KG1 (cell line): ENCODE data around the gene PPM1E.
"Not testable (repeated sequence)": the region's sequence is repeated elsewhere in the genome, so short reads cannot be mapped to it uniquely, and the experiment has no call there.

Source experiments
- DNase-seq: peaks from one replicate; lab custom pipeline; 2025; lab: John Stamatoyannopoulos, UW

Gene PPM1E

GRCh38 chr17:58779446-58779845, 23.8 kb downstream of the PPM1E start:
- DNase-seq, result no peak

- DNase-seq, result no peak
These were observed 27.7 kb downstream of the PPM1E start for GRCh38 chr17:58783380-58783779.

GRCh38 chr17:58785097-58785496, 29.4 kb downstream of the PPM1E start:
- no peak for DNase-seq

GRCh38 chr17:58786586-58787295, 31.1 kb downstream of the PPM1E start:
- no peak for DNase-seq

GRCh38 chr17:58788199-58788598, 32.5 kb downstream of the PPM1E start:
- no peak for DNase-seq

GRCh38 chr17:58789160-58789559, 33.5 kb downstream of the PPM1E start:
- DNase-seq, result no peak

- no peak for DNase-seq
These were observed 34.2 kb downstream of the PPM1E start for GRCh38 chr17:58789831-58790230.

GRCh38 chr17:58794508-58794907, 38.9 kb downstream of the PPM1E start:
- not testable (repeated sequence) for DNase-seq

- DNase-seq, result no peak
These were observed 46.5 kb downstream of the PPM1E start for GRCh38 chr17:58802188-58802587.

- no peak for DNase-seq
These were observed 50.4 kb downstream of the PPM1E start for GRCh38 chr17:58806046-58806445.

- no peak for DNase-seq
These were observed 53.2 kb downstream of the PPM1E start for GRCh38 chr17:58808609-58809563.

GRCh38 chr17:58809564-58809936, 53.9 kb downstream of the PPM1E start:
- DNase-seq, result no peak

GRCh38 chr17:58811290-58811689, 55.6 kb downstream of the PPM1E start:
- no peak for DNase-seq

- DNase-seq, result no peak
These were observed 58.1 kb downstream of the PPM1E start for GRCh38 chr17:58813712-58814111.

- no peak for DNase-seq
These were observed 63.0 kb downstream of the PPM1E start for GRCh38 chr17:58818654-58819053.

GRCh38 chr17:58822148-58823050, 66.7 kb downstream of the PPM1E start:
- DNase-seq, result no peak

GRCh38 chr17:58823051-58823525, 67.4 kb downstream of the PPM1E start:
- no peak for DNase-seq

- no peak for DNase-seq
These were observed 73.6 kb downstream of the PPM1E start for GRCh38 chr17:58829172-58829637.

- no peak for DNase-seq
These were observed 76.1 kb downstream of the PPM1E start for GRCh38 chr17:58831780-58832179.

- no peak for DNase-seq
These were observed 76.9 kb downstream of the PPM1E start for GRCh38 chr17:58832514-58832913.

- no peak for DNase-seq
These were observed 82.0 kb downstream of the PPM1E start for GRCh38 chr17:58837699-58838098.
